Upper lobe of left lung (tissue), 4 donors: Measurements from ENCODE around the gene GRID1.

Experiments used
- CTCF ChIP-seq, 6 experiments: fragments of 450-650 bp in 4 of 6; fragments of 200-600 bp in 2 of 6; sonication (generic) in 2 of 6; IDR thresholded peaks; one replicate each; pipeline ENCODE4 v1.5.1; 2016 to 2019; ENCODE audit warnings: antibody characterized with exemption in 6 of 6
- EP300 ChIP-seq, 4 donors: sonication (generic); formaldehyde crosslinking; IDR thresholded peaks; one replicate each; pipeline ENCODE4 v1.5.1; 2017; ENCODE audit warnings: antibody characterized with exemption in 4 of 4, control low read depth in 2 of 4
- POLR2A ChIP-seq, 4 donors: fragments of 450-650 bp; IDR thresholded peaks; one replicate each; pipeline ENCODE4 v1.5.1; 2016 to 2017; ENCODE audit warnings: antibody characterized with exemption in 4 of 4, mild to moderate bottlenecking in 2 of 4
- POLR2AphosphoS5 ChIP-seq, 2 donors: sonication (generic); formaldehyde crosslinking; IDR thresholded peaks; one replicate each; pipeline ENCODE4 v1.5.1; 2017; ENCODE audit warnings: antibody characterized with exemption in 2 of 2

GRCh38 chr10:86083206-86083605 lies 283.4 kb downstream of the GRID1 start:
- TF ChIP-seq CTCF (IDR thresholded peaks at IDR 0.05), result no peak
- TF ChIP-seq POLR2A (IDR thresholded peaks at IDR 0.05), result no peak
- TF ChIP-seq POLR2AphosphoS5 (IDR thresholded peaks at IDR 0.05), result no peak
- TF ChIP-seq EP300 (IDR thresholded peaks at IDR 0.05), result no peak
